ENCODE data around the gene LGALS9B. TPM values are rescaled to one million over a fixed set of nuclear protein-coding genes. Genes with fewer than 3 reads are reported as not detected.
"Not testable (repeated sequence)": the region's sequence is repeated elsewhere in the genome, so short reads cannot be mapped to it uniquely, and the experiment has no call there.

The LGALS9B gene
- total and polyA plus RNA-seq, 2 of the 8 experiments (the other 6 are each of a cell fraction or from before 2014, with no cell fraction given): not detected

DNA sequence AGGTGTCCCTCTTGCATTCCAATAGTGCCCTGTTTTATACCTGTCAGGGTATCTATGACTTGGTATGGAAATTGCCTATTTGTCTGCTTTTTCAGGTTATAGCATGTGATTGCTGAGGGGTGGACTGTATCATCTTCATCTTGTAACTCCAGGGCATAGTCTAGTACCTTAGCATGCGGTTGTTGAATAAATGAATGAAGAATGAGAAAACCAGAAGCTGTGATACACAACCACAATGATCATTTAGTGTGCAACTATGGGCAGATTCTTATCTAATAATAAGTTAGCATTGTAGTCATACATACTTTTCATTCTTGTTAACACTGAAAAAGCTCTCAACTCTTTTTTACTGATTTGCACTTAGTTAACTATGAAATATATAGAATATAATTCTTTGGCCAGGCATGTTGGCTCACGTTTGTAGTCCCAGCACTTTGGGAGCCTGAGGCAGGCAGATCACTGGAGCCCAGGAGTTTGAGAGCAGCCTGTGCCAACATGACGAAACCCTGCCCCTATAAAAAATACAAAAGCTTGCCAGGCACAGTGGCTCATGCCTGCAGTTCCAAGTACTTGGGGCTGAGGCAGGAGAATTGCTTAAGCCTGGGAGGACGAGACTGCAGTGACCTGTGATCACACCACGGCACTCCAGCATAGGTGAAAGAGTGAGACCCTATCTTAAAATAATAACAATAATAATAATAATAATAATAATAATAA lies 65.9 kb downstream of the LGALS9B start:
- H3K4me2 ChIP-seq (ENCODE audit: insufficient read depth in 1 of 2, low read depth in 2 of 2, low read length in 2 of 2); H3K27ac ChIP-seq (ENCODE audit: low read depth, low read length); H3K27me3 ChIP-seq (replicated peaks in 1 of 4; ENCODE audit: control insufficient read depth in 3 of 4, extremely low read depth in 1 of 4, insufficient read depth in 3 of 4, low read length in 3 of 4); H3K14ac ChIP-seq (ENCODE audit: insufficient read length); H2AFZ ChIP-seq (ENCODE audit: low read length); H2BK5ac ChIP-seq (ENCODE audit: low read depth, low read length); H3K79me1 ChIP-seq (ENCODE audit: low read depth, low read length); H3K23me2 ChIP-seq (ENCODE audit: low read depth, low read length); H3K79me2 ChIP-seq (ENCODE audit: control insufficient read depth in 1 of 2, insufficient read depth in 2 of 2, low read length in 2 of 2); H2BK20ac ChIP-seq (ENCODE audit: low read length); H4K8ac ChIP-seq (ENCODE audit: extremely low read depth, insufficient read depth, low read length); H2BK12ac ChIP-seq (ENCODE audit: low read depth, low read length); H2BK15ac ChIP-seq (ENCODE audit: low read length); POLR2A ChIA-PET (ENCODE audit: partially characterized antibody); H3K9me3 ChIP-seq (ENCODE audit: insufficient read depth in 2 of 2, low read depth in 1 of 2, low read length in 1 of 2); H3K4ac ChIP-seq (replicated peaks; ENCODE audit: insufficient read length, low read depth, low read length); H3K9ac ChIP-seq (replicated peaks in 1 of 4; ENCODE audit: extremely low read depth in 1 of 4, low read depth in 3 of 4, low read length in 3 of 4); CTCF ChIA-PET (ENCODE audit: partially characterized antibody); H3K18ac ChIP-seq (ENCODE audit: extremely low read depth, low read length); H3K36me3 ChIP-seq (ENCODE audit: control insufficient read depth in 2 of 4, insufficient read depth in 4 of 4, low read length in 3 of 4); H3K4me3 ChIP-seq (ENCODE audit: extremely low read depth in 1 of 4, insufficient read depth in 2 of 4, low read depth in 3 of 4, low read length in 4 of 4); H2BK120ac ChIP-seq (replicated peaks; ENCODE audit: low read depth, low read length); DNase-seq (ENCODE audit: low read depth in 1 of 2, low spot score in 2 of 2); H3K23ac ChIP-seq (ENCODE audit: insufficient read length); H2AK5ac ChIP-seq (ENCODE audit: low read depth, low read length); H3K56ac ChIP-seq (replicated peaks; ENCODE audit: insufficient read length, low read depth, low read length); H4K20me1 ChIP-seq (replicated peaks in 1 of 2; ENCODE audit: control insufficient read depth in 1 of 2, insufficient read depth in 2 of 2, low read length in 2 of 2); H3K4me1 ChIP-seq (replicated peaks in 1 of 4; ENCODE audit: control insufficient read depth in 3 of 4, insufficient read depth in 4 of 4, low read length in 3 of 4); H4K5ac ChIP-seq (ENCODE audit: insufficient read length, low read depth, low read length); FAIRE-seq; H4K91ac ChIP-seq (replicated peaks; ENCODE audit: insufficient read length, low read length): not testable (repeated sequence)
- WGBS, 2 experiments (ENCODE audit: extremely low coverage in 1 of 2, insufficient coverage in 1 of 2, insufficient read length in 1 of 2, insufficient replicate concordance in 2 of 2, low coverage in 1 of 2, low lambda C conversion rate in 2 of 2, missing lambda C conversion rate in 1 of 2): 95% methylated on average over 1 of the region's 5 CpGs; no CpG with 5 or more reads in 1 of the 2 experiments
